ENCODE results near the gene PCDH9.

PCDH9 gene

GRCh38 chr13:67225252-67226159 is 4.6 kb downstream of the PCDH9 start:
- DNase-seq: no peak

DNA sequence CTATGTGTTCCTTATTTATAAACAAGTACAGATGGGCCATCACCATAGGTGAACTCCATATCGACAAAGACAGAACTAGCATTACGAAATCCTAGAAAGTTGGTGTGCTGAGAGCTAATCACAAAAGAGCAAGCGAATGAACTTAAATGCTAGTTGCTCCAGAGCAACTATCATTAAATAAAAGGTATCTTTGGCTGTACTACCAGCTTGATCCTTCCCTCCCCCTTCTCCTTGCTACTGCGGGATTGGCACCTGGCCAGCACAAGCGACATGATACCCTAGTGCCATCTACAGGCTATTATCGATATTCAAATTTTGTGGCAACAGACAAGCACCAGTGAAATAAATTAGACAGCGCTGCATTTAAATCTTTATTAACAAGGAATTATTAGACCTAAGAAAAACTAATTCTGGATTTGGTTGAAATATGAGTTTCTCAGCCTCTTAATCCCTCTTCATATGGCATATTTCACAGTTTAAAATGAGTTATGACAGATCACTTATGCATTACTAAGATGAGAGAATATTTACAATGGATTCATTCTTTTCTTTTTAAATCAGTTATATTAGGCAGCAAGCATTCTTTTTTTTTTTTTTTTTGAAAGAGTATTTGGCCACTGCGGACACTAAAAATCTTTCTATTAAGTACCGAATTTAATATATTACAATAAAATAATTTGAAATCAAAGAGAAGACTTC is 5.8 kb downstream of the PCDH9 start:
- DNase-seq: peak; percentile 39 to 44

GRCh38 chr13:67223742-67224141 is 6.4 kb downstream of the PCDH9 start:
- DNase-seq: no peak

GRCh38 chr13:67223024-67223423 is 7.1 kb downstream of the PCDH9 start:
- DNase-seq: no peak

DNA sequence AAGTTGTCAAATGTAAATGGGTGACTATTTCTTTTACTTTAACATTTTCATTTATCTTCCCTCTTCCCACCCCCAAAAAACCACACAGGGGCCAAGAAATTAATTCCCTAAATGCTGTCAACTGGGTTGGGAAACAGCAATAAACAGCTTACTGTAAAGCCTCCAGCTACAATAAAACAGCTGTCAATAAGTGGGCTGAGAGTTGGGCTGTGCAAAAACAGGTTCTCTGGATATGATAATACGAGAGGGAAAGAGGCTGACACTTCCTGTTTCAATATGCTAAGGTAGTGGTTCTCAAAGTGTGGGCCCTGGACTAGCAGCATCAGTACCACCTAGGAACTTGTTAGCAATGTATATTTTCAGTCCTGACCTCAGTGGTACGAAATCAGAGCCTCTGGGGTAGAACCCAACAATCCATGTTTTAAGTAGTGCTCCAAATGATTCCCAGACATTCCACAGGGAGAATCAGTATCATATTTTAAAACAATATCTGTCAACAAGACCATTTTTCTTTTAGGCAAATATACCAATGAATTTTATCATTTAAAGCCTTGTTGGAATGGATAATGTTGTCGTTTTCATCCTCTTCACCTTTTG is 8.4 kb downstream of the PCDH9 start:
- no peak for DNase-seq

GRCh38 chr13:67219113-67219512 is 11.0 kb downstream of the PCDH9 start:
- no peak for DNase-seq

GRCh38 chr13:67217880-67218279 is 12.3 kb downstream of the PCDH9 start:
- no peak for DNase-seq

DNA sequence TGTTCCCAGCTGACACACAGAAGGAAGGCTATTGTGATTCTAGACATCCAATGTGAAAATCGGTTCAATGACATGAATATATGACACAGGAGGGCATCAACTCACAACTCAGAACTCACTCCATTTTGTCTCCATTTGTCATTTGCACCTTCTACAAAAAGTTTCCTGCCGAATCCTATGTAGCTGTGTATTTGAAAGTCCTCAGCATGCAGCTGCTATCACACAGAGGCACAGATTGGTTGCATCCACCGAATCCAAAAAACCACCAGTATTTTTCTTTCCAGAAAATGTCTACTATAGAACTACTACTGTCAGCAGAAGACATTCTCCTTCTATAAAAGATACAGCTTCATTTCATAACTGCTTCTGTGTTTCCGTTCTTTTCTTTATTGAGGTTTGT is 13.3 kb downstream of the PCDH9 start:
- DNase-seq: no peak

- no peak for DNase-seq
These were observed 19.9 kb downstream of the PCDH9 start for GRCh38 chr13:67210208-67210607.

DNA sequence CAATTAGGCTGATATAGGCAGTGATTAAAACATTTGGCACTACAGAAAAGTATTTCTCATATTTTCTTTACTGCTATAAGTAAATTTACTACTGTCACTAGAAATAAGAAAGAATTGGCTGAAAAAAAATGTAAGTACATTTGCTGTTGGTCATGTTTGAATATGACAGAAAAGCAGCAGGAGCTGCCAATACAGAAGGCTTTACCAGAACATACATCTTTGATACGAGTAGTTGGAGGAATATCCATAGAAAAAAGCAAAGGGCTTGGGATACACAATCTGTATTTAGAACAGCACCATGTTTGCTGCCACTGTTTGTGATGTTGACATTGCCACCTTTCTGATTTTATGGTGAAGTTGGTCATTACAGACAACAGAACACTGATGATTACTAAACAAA is 21.6 kb downstream of the PCDH9 start:
- DNase-seq: no peak

DNA sequence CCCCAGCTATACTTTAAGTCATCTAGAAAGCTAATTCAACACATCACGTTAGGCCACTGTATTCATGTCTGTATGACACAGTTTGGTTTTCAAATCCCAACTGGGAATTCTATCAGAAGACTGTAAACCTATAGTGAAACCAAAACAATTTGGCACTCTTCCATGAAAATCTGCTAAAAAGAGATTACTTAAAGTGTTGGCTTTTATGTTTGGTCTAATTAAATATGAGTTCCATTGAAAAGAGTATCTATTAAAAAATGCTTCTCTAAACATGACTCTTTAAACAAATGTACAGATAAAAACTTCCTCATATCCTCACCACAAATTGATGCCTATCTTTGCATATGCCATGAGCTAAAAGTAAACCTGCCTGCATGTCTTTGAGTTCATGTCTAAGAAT is 25.4 kb downstream of the PCDH9 start:
- no peak for DNase-seq

- no peak for DNase-seq
These were observed 29.5 kb downstream of the PCDH9 start for GRCh38 chr13:67200605-67201004.

GRCh38 chr13:67200183-67200582 is 30.0 kb downstream of the PCDH9 start:
- no peak for DNase-seq

DNA sequence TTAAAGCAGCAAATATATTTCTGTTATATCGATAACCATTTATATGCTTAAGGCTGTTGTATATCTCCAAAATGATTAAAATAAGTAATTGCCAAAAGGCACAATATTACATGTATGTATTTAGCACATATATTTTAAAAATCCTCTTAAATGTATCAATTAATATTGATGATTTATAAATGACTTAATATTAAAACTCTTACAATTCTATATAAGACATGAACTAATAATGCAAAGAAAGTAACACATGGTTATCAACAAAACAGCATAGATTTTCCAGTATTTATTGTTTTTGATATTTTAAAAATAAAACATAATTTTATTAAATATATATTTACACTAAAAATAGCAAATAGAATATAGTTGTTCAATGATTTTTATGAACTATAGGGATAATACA is 32.4 kb downstream of the PCDH9 start:
- DNase-seq: no peak

DNA sequence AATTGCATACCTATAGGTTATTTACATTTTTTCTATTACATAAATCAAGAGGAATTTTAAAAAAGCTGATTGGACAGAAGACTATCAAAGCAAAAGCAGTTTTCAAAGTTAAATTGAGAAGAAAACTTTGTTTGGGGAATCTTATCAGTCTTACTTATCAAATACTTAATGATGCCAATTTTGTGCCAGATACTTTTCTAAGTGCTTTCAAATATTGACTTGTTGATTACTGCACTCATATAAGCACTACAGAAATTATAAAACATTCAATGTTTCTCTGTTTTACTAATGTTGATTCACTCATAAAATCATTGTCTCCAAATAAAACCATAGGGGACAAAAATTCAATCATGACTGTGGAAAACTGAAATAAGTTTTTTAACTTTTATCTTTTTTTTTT is 36.2 kb downstream of the PCDH9 start:
- DNase-seq: no peak

- DNase-seq: no peak
These were observed 37.4 kb downstream of the PCDH9 start for GRCh38 chr13:67192751-67193150.

DNA sequence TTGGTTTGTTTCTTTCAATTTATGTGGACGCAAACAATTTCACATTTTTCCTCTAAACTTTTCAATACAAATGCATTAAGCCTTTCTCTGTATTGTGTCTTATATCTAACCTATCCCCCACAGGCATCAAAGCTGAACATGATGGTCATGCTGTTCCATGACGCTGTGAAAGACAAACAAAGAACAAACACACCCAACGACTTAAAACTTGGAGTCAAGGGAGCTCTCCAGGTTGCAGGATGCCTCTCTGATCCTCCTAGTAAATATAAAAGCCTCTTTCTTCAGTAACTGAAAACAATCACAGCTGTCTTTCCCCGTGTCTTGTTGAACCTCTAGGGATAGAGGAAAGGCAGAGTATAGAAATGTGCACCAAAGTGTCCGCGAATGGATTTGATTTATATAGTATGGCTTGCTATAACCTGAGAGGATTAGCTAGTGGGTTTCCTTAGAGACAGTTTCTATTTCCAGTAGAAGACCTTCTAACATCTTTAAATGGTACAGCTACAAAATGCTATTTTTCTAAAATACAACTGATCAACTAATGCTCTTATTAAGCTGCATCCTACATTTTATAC is 43.1 kb downstream of the PCDH9 start:
- no peak for DNase-seq

DNA sequence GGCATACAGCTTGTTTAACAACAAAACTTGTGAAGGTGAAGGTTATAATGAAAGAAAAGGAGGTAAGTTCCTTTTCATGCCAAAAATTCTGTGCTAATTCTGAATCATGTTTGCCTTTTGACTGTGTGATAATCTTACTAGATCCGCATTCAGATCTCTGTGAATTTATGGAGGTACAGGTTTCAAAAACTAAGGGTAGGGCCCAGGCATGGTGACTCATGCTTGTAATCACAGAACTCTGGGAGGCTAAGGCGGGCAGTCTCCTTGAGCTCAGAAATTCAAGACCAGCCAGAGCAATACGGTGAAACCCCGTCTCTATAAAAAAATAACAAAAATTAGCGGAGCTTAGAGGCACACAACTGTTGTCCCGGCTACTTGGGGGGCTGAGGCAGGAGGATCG is 45.9 kb downstream of the PCDH9 start:
- DNase-seq: no peak

DNA sequence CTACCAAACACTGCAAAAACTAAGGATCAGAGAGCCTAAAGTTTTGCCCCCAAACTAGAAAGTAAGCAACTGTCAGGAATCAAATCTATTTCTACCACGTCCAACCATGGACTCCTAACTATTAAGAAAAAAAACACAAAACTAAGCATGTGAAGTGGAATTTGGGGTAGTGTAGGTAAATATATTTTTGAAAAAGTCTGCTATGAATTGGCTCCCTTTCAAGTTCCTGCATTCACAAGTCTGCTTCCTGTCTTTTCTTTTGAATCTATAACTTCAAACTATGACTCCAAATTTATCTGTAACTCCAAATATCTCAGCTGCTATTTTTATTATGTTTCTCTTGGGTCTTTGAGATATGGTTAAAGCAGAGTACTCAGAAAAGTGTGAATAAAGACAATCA is 47.0 kb downstream of the PCDH9 start:
- no peak for DNase-seq

GRCh38 chr13:67175836-67176459 is 54.2 kb downstream of the PCDH9 start:
- DNase-seq: no peak

DNA sequence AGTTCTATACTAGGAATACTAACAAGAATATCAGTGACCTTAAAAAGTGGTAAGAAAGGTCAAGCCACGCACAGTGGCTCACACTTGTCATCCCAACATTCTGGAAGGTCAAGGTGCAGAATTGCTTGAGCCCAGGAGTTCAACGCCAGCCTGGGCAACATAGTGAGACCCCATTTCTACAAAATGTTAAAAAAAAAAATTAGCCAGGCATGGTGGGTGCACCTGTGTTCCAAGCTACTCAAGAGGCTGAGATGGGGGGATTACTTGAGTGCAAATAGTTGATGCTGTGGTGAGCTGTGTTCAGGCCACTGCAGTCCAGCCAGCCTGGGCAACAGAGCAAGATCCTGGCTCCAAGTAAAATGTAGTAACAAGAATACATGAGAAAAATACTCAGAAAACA is 61.8 kb downstream of the PCDH9 start:
- DNase-seq: no peak

DNA sequence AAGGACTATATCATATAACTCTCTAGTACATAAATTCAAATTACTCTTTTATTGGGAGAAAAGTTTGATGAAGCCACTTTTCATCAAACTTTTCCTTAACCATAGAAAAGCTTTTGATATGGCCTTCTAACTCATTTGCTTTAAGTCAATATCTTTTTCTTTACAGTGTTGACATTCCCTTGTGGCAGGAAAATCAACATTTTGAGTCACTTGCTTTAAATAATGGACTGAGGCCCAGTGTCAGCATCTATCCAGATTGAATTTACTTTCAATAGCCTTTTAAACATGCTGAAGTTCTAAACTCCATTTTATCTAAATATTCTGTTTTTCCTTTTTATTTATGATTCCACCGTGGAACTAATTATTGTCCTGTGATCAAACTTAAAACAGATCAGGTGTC is 62.7 kb downstream of the PCDH9 start:
- DNase-seq: no peak

DNA sequence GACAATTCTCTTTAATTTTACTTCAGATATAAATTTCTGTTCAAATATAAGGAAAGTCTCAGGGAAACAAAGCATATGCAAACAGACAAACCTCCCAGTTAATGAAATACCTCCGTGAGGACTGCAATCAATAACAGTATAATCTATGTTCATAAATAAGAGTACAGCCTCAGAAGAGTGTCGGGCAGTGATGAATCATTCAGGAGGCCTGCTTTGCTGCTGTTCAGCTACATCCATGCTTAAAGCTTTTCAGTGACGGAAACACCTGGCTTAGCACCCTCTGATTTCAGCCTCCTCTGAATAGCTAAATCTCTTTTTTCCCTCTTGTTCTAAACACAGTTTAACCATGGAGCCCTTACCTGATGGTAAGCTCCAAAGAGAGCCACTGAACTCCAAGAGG is 69.0 kb downstream of the PCDH9 start:
- DNase-seq: no peak

Data from stimulated activated CD4-positive, alpha-beta T cell treated with anti-CD3 and anti-CD28 coated beads, Interleukin-2, amount 100 ng/mL, for 48 hours (primary cell).